ENCODE results near the gene YWHAQ. TPM values are rescaled to one million over a fixed set of nuclear protein-coding genes. Genes with fewer than 3 reads are reported as not detected.
"Not testable (repeated sequence)": the region's sequence is repeated elsewhere in the genome, so short reads cannot be mapped to it uniquely, and the experiment has no call there.

The YWHAQ gene
- total RNA-seq, 2 donors from 2014 or later, result 163 to 227 TPM

GRCh38 chr2:9610781-9611548 lies 19.8 kb downstream of the YWHAQ start:
- intact Hi-C loops (cut with DNase I, micrococcal nuclease), result loop anchor here in 1 of 2 donors (10.0 kb wide), 1 partner anchor 116 kb away; no protein-coding TSS in a partner anchor
- DNase-seq (no peak), ATAC-seq (peak; percentile 85)

- intact Hi-C loops (cut with DNase I, micrococcal nuclease); DNase-seq: not testable (repeated sequence)
- ATAC-seq, result peak; percentile 54
Observed at GRCh38 chr2:9608491-9608890, 22.3 kb downstream of the YWHAQ start.

DNA sequence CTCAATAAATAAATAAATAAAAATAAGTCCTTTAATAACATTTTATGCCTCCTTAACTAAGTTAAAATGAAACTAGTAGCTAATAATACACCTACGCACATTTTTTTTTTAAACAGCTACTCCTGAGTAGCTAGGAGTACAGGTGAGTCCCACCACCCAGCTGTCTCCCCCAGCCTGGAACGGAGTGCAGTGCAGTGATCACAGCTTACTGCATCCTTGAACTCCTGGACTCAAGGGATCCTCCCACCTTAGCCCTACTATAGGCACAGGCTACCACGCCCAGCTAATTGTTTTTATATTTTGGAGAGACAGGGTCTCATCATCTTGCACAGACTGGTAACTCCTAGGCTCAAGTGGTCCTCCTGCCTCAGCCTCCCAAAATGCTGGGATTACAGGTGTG lies 28.4 kb downstream of the YWHAQ start:
- intact Hi-C loops (cut with DNase I, micrococcal nuclease), result no loop called here
- DNase-seq (no peak), ATAC-seq (peak; percentile 60)

DNA sequence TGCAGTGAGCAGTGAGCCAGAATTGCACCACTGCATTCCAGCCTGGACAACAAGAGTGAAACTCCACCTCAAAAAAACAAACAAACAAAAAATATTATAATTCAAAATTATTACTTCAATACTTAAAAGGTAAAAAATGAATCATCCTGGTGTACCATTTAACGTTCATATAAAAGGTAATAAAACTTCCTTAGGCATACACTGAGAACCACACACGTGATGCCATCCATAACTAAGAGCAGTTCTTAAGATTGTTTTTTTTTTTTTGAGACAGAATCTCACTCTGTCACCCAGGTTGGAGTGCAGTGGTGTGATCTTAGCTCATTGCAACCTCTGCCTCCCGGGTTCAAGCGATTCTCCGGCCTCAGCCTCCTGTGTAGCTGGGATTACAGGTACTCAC lies 29.4 kb downstream of the YWHAQ start:
- no peak for DNase-seq
- intact Hi-C loops (cut with DNase I, micrococcal nuclease), result no loop called here
- peak; percentile 72 for ATAC-seq

DNA sequence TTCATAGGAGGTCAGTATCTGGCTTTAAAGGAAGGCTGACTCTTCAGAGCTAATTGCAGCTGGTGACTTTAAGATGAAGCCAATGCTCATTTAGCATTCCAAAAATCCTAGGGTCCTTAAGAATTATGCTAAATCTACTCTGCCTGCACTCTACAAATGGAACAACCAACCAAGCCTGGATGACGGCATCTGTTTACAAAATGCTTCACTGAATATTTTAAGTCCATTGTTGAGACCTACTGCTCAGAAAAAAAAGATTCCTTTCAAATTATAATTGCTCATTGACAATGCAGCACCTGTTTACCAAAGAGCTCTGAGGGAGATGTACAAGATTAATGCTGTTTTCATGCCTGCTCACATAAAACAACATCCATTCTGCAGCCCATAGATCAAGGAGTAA lies 31.4 kb downstream of the YWHAQ start:
- DNase-seq, result no peak
- ATAC-seq, result no peak
- intact Hi-C loops (cut with DNase I, micrococcal nuclease), result no loop called here

DNA sequence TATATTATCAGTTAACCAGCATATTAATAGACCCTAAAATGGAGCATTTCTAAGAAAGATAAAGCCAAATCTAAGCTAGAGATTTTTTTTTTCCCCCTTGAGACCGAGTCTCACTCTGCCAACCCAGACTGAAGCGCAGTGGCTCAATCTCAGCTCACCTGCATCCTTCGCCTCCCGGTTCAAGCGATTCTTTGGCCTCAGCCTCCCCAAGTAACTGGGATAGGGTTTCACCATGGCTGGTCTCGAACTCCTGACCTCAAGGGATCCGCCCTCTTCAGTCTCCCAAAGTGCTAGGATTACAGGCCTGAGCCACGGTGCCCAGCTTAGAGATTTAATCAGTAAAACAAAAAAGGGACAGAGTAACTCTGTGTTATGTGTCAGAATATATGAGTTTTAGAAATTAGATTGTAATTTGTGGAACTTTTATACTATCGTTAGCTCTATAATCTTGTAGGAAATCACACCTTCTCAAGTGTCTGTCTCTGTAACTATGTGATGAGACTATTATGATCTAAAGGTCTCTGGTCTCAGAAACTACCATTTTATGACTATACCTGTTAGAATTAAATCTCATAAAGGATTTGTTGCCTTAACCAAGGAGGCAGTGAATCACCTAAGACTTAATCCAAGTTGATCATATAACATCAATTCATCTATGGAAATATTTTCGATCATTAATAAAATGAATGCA lies 34.0 kb downstream of the YWHAQ start:
- ATAC-seq, result no peak
- no peak for DNase-seq
- intact Hi-C loops (cut with DNase I, micrococcal nuclease), result no loop called here

GRCh38 chr2:9595746-9596145 lies 35.1 kb downstream of the YWHAQ start:
- intact Hi-C loops (cut with DNase I, micrococcal nuclease), result no loop called here
- no peak for ATAC-seq
- DNase-seq, result no peak

- DNase-seq; ATAC-seq; intact Hi-C loops (cut with DNase I, micrococcal nuclease): not testable (repeated sequence)
Observed at GRCh38 chr2:9595256-9595655, 35.5 kb downstream of the YWHAQ start.

GRCh38 chr2:9594366-9595054 lies 36.3 kb downstream of the YWHAQ start:
- peak; percentile 46 for ATAC-seq
- DNase-seq, result no peak
- intact Hi-C loops (cut with DNase I, micrococcal nuclease), result no loop called here

GRCh38 chr2:9593925-9594324 lies 36.9 kb downstream of the YWHAQ start:
- DNase-seq (no peak), ATAC-seq (peak; percentile 62)
- intact Hi-C loops (cut with DNase I, micrococcal nuclease), result no loop called here

GRCh38 chr2:9592699-9593098 lies 38.1 kb downstream of the YWHAQ start:
- DNase-seq (no peak), ATAC-seq (peak; percentile 28)
- intact Hi-C loops (cut with DNase I, micrococcal nuclease), result no loop called here

- ATAC-seq (no peak), DNase-seq (no peak)
- intact Hi-C loops (cut with DNase I, micrococcal nuclease), result no loop called here
Observed at GRCh38 chr2:9590641-9591040, 40.2 kb downstream of the YWHAQ start.

DNA sequence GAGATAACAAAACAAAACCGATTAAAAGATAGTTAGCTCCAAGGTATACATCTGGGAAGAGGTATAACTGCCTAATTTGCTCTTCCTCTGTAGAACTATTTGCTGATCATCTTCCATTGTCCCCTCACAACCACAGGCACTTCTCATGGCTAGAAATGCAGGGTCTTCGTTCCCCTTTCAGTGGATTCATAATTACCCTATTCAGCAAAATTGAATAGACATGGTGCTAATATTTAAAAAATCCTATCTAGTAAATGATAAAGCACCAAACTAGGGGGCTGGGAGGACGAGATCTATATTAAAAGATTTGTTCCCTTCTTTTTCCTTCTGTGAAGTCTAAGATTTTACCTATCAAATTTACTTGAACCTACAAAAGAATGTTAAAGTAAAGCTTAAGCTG lies 44.3 kb downstream of the YWHAQ start:
- intact Hi-C loops (cut with DNase I, micrococcal nuclease), result no loop called here
- no peak for ATAC-seq
- no peak for DNase-seq

- no peak for DNase-seq
- intact Hi-C loops (cut with DNase I, micrococcal nuclease), result no loop called here
- no peak for ATAC-seq
Observed at GRCh38 chr2:9585486-9585885, 45.3 kb downstream of the YWHAQ start.

GRCh38 chr2:9584902-9585301 lies 45.9 kb downstream of the YWHAQ start:
- intact Hi-C loops (cut with DNase I, micrococcal nuclease); ATAC-seq; DNase-seq: not testable (repeated sequence)

GRCh38 chr2:9582624-9583023 lies 48.2 kb downstream of the YWHAQ start:
- DNase-seq (no peak), ATAC-seq (no peak)
- intact Hi-C loops (cut with DNase I, micrococcal nuclease), result no loop called here

DNA sequence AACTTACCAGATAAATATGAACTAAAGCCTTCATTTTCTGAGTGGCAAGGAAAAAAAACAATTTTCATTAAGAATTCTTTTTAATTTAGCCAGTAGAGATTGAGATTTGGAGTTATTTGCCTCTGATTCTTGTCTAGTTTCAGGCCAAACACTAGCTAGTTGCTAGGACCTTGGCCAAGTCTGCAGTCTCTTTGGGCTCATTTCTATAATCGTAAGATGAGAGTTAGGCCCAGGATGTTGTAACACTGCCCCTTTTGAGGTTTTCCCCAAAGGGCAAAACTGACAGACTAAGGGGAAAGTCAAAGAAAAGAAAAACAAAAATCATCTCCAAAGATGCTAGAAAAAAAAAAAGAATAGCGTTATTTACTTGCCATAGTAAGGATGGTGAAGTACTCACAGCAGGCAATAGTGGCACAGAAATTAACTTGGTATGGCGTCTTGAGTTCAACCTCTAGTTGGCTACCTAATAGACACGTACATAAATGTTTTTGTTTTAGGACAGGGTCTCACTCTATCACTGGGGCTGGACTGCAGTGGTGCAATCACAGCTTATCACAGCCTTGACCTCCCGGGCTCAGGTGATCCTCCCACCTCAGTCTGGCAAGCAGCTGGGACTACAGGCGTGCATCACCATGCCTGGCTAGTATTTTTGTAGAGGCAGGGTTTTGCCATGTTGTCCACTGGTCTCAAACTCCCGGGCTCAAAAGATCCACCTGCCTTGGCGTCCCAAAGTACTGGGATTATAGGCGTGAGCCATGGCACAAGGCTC lies 52.1 kb downstream of the YWHAQ start:
- DNase-seq, result no peak
- intact Hi-C loops (cut with DNase I, micrococcal nuclease), result no loop called here
- ATAC-seq, result no peak

GRCh38 chr2:9574331-9574730 lies 56.5 kb downstream of the YWHAQ start:
- DNase-seq, result no peak
- intact Hi-C loops (cut with DNase I, micrococcal nuclease), result no loop called here
- ATAC-seq, result no peak

DNA sequence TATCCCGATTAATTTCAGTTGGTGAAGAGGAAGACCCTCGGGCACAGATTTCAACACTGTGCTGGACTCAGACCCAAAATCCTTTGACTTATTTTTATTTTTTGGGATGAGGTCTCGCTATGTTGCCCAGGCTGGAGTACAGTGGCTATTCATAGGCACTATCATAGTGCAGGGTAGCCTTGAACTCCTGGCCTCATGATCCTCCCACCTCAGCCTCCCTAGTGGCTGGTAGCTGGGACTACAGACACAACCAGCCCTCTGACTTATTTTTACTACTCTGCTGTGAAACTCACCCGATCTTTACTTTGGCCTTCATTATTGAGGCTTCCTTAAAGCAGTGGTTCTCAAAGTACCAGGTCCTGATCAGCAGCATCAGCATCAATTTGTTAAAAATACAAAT lies 57.0 kb downstream of the YWHAQ start:
- DNase-seq (no peak), ATAC-seq (no peak)
- intact Hi-C loops (cut with DNase I, micrococcal nuclease), result no loop called here

Data from left colon (tissue), 2 donors.